HPDE6-E6E7 (cell line): ENCODE data around the gene PTPRF.

Source experiments
- DNase-seq: peaks from one replicate; pipeline ENCODE4 v3.0.0; 2011; ENCODE audit warnings: missing footprints; ENCODE audit errors: extremely low spot score

PTPRF gene

DNA sequence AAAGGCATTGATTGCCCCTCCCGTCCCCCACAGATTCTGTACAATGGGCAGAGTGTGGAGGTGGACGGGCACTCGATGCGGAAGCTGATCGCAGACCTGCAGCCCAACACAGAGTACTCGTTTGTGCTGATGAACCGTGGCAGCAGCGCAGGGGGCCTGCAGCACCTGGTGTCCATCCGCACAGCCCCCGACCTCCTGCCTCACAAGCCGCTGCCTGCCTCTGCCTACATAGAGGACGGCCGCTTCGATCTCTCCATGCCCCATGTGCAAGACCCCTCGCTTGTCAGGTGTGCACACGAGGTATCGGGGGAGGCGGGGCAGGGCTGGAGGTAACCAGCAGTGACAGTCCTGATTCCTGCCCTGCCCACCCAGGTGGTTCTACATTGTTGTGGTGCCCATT is 74.5 kb downstream of the PTPRF start:
- DNase-seq: no peak

GRCh38 chr1:43605766-43606165 is 75.1 kb downstream of the PTPRF start:
- no peak for DNase-seq

- no peak for DNase-seq
These were observed 75.9 kb downstream of the PTPRF start for GRCh38 chr1:43606624-43607023.

- DNase-seq: no peak
These were observed 78.1 kb downstream of the PTPRF start for GRCh38 chr1:43608827-43609226.

DNA sequence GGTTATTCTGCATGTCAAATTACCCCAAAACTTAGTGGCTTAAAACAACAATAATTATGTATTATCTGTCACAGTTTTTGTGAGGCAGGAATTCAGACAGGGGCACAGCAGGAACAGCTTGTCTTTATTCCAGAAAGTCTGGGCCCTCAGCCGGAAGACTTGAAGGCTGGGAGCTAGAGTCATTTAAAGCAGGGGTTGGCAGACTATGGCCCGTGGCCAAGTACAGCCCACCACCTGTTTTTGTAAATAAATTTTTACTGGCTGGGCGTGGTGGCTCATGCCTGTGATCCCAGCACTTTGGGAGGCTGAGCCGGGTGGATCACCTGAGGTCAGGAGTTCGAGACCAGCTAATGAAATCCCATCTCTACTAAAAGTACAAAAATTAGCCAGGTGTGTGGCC is 79.7 kb downstream of the PTPRF start:
- no peak for DNase-seq

- DNase-seq: no peak
These were observed 81.3 kb downstream of the PTPRF start for GRCh38 chr1:43611950-43612349.

DNA sequence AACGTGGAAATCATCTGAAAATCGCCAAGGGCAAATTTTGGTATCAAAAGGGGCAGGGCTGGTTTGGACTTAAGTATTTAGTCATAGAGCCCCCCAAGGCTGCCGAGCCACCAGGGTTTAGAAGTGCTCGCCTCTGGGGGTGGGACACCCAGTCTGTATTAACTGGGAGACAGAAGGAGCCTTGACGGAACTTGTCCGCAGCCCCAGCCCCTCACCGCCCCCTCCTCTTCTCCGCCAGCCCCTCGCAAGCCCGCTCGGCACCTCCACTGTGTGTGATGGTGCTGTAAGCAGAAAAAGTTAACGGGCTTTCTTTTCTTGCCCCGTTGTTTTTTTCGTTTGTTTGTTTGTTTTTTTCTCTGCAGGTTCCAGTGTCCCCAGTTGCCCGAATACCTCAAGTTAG is 81.7 kb downstream of the PTPRF start:
- no peak for DNase-seq

DNA sequence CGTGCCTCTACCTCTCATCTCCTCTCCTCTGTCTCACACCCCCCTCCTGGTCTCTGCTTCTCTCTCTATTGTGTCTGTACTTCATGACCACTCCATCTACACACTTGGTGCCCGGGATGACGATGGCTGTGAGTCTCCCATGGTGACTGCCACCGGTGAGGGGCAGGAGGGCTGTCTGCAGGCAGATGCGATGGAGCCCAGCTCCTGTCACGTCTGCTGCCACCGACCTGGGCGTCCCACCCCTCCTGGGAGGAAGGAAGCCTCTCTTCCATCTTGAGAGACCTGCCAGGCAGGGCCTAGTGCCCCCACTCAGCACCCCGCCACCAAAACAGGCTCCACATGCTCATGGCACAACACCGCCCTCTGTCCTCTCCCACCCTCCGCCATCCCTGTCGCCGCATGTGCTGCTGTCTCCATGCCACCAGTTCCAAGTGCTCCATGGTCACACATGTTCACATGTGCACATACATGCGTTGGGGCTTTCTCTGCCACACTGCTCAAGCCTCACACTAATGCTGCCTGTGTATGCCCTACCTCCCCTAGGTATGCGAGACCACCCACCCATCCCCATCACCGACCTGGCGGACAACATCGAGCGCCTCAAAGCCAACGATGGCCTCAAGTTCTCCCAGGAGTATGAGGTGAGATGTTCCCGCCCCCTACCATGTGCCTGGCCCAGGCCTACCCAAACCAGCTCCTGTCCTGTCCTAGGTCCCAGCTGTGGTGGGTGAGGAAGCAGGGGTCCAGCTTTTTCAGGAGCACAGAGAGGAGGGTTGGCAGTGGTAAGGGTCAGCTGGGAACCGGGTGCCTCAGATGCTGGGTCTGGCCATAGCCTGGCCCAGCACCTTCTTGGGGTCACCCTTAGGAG is 82.6 kb downstream of the PTPRF start:
- DNase-seq: no peak

DNA sequence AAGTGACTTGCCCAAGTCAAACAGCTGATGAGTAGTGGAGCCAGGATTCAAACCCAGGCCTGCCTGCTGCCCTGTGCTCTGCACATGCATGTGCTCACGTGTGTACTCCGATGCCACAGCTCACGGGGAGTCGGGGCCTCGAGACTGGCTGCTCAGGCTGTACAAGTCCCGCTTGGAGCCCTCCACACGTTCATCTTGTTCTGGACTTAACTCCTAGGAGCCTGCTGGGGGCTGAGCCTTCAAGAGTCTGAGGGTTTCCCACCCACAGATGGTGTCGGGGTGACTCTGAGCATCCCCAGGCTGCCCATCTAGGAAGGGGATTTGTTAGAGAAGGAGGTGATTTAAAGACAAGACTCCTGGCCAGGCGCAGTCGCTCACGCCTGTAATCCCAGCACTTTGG is 83.5 kb downstream of the PTPRF start:
- DNase-seq: no peak

DNA sequence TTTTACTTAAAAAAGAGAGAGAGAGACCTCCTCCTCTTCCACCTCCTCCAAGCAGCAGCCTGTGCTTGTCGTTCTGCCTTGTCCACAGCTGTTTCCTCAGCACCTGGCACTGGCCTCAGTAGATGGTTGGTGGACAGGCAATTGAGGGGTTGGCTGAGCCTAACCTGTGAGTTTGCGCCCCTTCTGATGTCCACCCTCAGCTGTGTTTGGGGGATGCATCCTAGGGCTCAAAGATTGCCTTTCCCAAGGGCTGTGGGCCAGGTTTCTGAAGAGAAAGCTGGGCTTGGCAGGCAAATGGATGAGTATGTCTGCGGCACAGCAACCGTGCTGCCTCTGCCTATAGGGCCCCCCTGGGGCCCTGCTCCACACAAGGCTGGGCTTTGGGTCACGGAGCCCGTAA is 84.2 kb downstream of the PTPRF start:
- no peak for DNase-seq

GRCh38 chr1:43616383-43616782 is 85.7 kb downstream of the PTPRF start:
- no peak for DNase-seq

- no peak for DNase-seq
These were observed 86.3 kb downstream of the PTPRF start for GRCh38 chr1:43617011-43617410.

DNA sequence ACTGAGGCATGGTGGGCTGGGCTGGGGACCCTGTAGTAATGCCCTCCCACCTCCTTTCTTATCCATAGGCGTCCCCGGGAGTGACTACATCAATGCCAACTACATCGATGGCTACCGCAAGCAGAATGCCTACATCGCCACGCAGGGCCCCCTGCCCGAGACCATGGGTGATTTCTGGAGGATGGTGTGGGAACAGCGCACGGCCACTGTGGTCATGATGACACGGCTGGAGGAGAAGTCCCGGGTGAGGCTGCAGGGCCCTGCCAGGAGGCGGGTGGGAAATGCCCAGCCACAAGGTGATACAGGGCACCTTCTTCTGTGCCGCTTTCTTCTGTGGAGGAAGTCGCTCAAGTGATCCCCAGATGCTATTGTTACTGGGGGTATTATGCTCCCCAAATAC is 87.0 kb downstream of the PTPRF start:
- no peak for DNase-seq

- DNase-seq: no peak
These were observed 88.0 kb downstream of the PTPRF start for GRCh38 chr1:43618521-43619313.

GRCh38 chr1:43619314-43619790 is 88.7 kb downstream of the PTPRF start:
- no peak for DNase-seq

- no peak for DNase-seq
These were observed 89.6 kb downstream of the PTPRF start for GRCh38 chr1:43619996-43620920.

DNA sequence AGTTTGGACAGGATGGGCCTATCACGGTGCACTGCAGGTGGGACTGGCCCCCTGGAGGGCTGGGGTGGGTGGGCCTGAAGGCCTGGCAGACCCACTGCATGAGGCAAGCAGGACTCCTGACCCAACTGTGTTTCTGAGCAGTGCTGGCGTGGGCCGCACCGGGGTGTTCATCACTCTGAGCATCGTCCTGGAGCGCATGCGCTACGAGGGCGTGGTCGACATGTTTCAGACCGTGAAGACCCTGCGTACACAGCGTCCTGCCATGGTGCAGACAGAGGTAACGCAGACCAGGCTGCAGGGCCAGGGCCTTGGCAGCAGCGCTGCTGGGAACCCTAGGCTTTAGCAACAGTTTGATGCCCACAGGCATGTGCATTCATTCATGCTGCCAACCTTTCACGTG is 90.3 kb downstream of the PTPRF start:
- DNase-seq: no peak

DNA sequence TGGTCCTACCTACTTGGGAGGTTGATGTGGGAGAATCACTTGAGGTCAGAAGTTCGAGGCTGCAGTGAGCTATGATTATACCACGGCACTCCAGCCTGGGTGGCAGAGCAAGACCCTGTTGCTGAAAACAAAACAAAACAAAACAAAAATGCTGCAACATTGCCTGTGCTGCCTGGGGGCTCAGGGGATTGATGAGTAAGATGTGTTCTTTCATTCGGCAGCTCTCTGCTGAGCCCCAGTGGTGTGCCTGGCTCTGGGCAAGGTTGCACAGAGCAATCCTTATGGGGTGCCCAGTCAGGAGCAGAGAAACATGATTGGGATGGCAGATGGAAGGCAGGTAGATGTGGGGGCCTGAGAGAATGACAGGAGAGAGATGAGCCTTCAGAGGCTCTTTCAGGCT is 90.7 kb downstream of the PTPRF start:
- no peak for DNase-seq

DNA sequence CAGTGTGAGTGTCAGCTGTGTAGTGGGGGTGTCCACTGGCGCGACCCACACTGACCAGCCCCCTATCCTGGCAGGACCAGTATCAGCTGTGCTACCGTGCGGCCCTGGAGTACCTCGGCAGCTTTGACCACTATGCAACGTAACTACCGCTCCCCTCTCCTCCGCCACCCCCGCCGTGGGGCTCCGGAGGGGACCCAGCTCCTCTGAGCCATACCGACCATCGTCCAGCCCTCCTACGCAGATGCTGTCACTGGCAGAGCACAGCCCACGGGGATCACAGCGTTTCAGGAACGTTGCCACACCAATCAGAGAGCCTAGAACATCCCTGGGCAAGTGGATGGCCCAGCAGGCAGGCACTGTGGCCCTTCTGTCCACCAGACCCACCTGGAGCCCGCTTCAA is 91.2 kb downstream of the PTPRF start:
- DNase-seq: no peak

- no peak for DNase-seq
These were observed 91.8 kb downstream of the PTPRF start for GRCh38 chr1:43622471-43622870.

GRCh38 chr1:43622901-43623780 is 92.5 kb downstream of the PTPRF start:
- DNase-seq: no peak
